Liver (tissue), 9 donors: ENCODE results near the gene FAM13C. TPM values are rescaled to one million over a fixed set of nuclear protein-coding genes. Genes with fewer than 3 reads are reported as not detected.
A peak's percentile ranks its signal among the peaks of the same experiment; 100 is the strongest.

Experiments
- DNase-seq: peaks from one replicate; pipeline ENCODE4 v3.0.0-alpha.2; 2017; ENCODE audit warnings: low spot score
- H3K27ac ChIP-seq, 2 donors: one replicate each; pipeline ENCODE4 v1.7.0; 2013; ENCODE audit warnings: inconsistent platforms in 2 of 2, low read length in 2 of 2, control low read depth in 1 of 2, low read depth in 1 of 2, mild to moderate bottlenecking in 1 of 2
- H3K27me3 ChIP-seq, 4 donors: one replicate each; pipeline versions ENCODE4 v1.6.1 to v1.7.0; 2013; ENCODE audit warnings: low read length in 3 of 4, inconsistent platforms in 1 of 4, mild to moderate bottlenecking in 1 of 4, moderate library complexity in 1 of 4; ENCODE audit not compliant: control insufficient read depth in 4 of 4, insufficient read depth in 4 of 4
- H3K36me3 ChIP-seq, 4 donors: one replicate each; pipeline versions ENCODE4 v1.6.1 to v1.7.0; 2013; ENCODE audit warnings: low read length in 3 of 4, mild to moderate bottlenecking in 3 of 4, low read depth in 1 of 4, moderate library complexity in 1 of 4; ENCODE audit not compliant: control insufficient read depth in 4 of 4, insufficient read depth in 3 of 4
- H3K4me1 ChIP-seq, 4 donors: one replicate each; pipeline versions ENCODE4 v1.6.1 to v1.7.0; 2013; ENCODE audit warnings: low read length in 3 of 4, mild to moderate bottlenecking in 3 of 4, moderate library complexity in 1 of 4; ENCODE audit not compliant: control insufficient read depth in 4 of 4, insufficient read depth in 4 of 4
- H3K4me3 ChIP-seq, 3 donors: one replicate each; pipeline versions ENCODE4 v1.6.1 to v1.7.0; 2013; ENCODE audit warnings: low read length in 3 of 3, control low read depth in 1 of 3, low read depth in 1 of 3, mild to moderate bottlenecking in 1 of 3
- H3K9ac ChIP-seq, 2 donors: one replicate each; pipeline ENCODE4 v1.7.0; 2013; ENCODE audit warnings: low read length in 2 of 2, mild to moderate bottlenecking in 2 of 2, moderate library complexity in 2 of 2, control low read depth in 1 of 2, low read depth in 1 of 2
- H3K9me3 ChIP-seq, 4 donors: one replicate each; pipeline versions ENCODE4 v1.6.1 to v1.7.0; 2013; ENCODE audit warnings: low read length in 3 of 4; ENCODE audit not compliant: control insufficient read depth in 4 of 4
- EGR1 ChIP-seq, 2 donors: IDR thresholded peaks; 2 replicates each; pipeline ENCODE4 v1.6.1; 2016 to 2018; ENCODE audit warnings: antibody characterized with exemption in 2 of 2, low read depth in 2 of 2
- FOXA1 ChIP-seq: IDR thresholded peaks from 2 replicates; pipeline ENCODE4 v1.6.1; 2016; ENCODE audit warnings: antibody characterized with exemption
- FOXA2 ChIP-seq: IDR thresholded peaks from 2 replicates; pipeline ENCODE4 v1.6.1; 2016; ENCODE audit warnings: antibody characterized with exemption
- GABPA ChIP-seq, 2 donors: IDR thresholded peaks in 1 of 2; conservative IDR thresholded peaks in 1 of 2; 2 replicates each; pipeline ENCODE4 v1.6.1; 2016; ENCODE audit warnings: antibody characterized with exemption in 2 of 2, mild to moderate bottlenecking in 1 of 2, moderate library complexity in 1 of 2
- HNF4G ChIP-seq: IDR thresholded peaks from 2 replicates; pipeline ENCODE4 v1.6.1; 2016; ENCODE audit warnings: antibody characterized with exemption
- JUND ChIP-seq, 2 donors: IDR thresholded peaks; 2 replicates each; pipeline ENCODE4 v1.6.1; 2016; ENCODE audit warnings: antibody characterized with exemption in 2 of 2
- NR2F2 ChIP-seq: IDR thresholded peaks from 2 replicates; pipeline ENCODE4 v1.6.1; 2016; ENCODE audit warnings: antibody characterized with exemption
- RAD21 ChIP-seq, 2 donors: IDR thresholded peaks; 2 replicates each; pipeline ENCODE4 v1.6.1; 2016; ENCODE audit warnings: antibody characterized with exemption in 2 of 2, mild to moderate bottlenecking in 2 of 2
- RXRA ChIP-seq, 2 donors: IDR thresholded peaks; 2 replicates each; pipeline ENCODE4 v1.6.1; 2017 to 2018; ENCODE audit warnings: antibody characterized with exemption in 2 of 2, mild to moderate bottlenecking in 1 of 2
- SP1 ChIP-seq: IDR thresholded peaks from 2 replicates; pipeline ENCODE4 v1.6.1; 2018; ENCODE audit warnings: antibody characterized with exemption, mild to moderate bottlenecking
- TAF1 ChIP-seq: conservative IDR thresholded peaks from 2 replicates; pipeline ENCODE4 v1.6.1; 2016; ENCODE audit warnings: antibody characterized with exemption, mild to moderate bottlenecking
- YY1 ChIP-seq: IDR thresholded peaks from 2 replicates; pipeline ENCODE4 v1.6.1; 2016; ENCODE audit warnings: antibody characterized with exemption, mild to moderate bottlenecking
- WGBS: extraction: QIAGEN DNeasy Blood & Tissue Kit; methylation state at CpG from one replicate; pipeline ENCODE4 v1.1.7; 2013; 5-methylcytosine and 5-hydroxymethylcytosine counted together
- polyA plus RNA-seq, 2 donors: library from polyadenylated mRNA; stranded (reverse) in 1 of 2; unstranded in 1 of 2; fragments of 200-250 nt in 1 of 2; fragments of >200 nt in 1 of 2; fragmentation: Nextera tagmentation in 1 of 2; extraction: Ambion mirVana in 1 of 2; gene quantifications; one replicate each; pipeline versions ENCODE4 v1.2.1 to v1.2.3, GENCODE V29; 2013 to 2015
- total RNA-seq, 2 donors: library from RNA; depleted of rRNA; stranded (reverse); fragments of >200 nt; gene quantifications; one replicate each; pipeline ENCODE4 v1.2.3, GENCODE V29; 2014
- TF ChIP-seq, protein P1 (sequence below): IDR thresholded peaks from 2 replicates; pipeline ENCODE4 v1.6.1; 2016; ENCODE audit warnings: antibody characterized with exemption
- TF ChIP-seq, protein P2 (sequence below): IDR thresholded peaks from 2 replicates; pipeline ENCODE4 v1.6.1; 2016; ENCODE audit warnings: antibody characterized with exemption
- TF ChIP-seq, protein P3 (sequence below): IDR thresholded peaks from 2 replicates; pipeline ENCODE4 v1.6.1; 2016; ENCODE audit warnings: antibody characterized with exemption
- TF ChIP-seq, protein P4 (sequence below): fragments of 150-350 bp; IDR thresholded peaks from 2 replicates; pipeline ENCODE4 v1.5.1; 2017; ENCODE audit warnings: improper control_type of control experiment, low read depth, low read length; ENCODE audit not compliant: missing input control
- TF ChIP-seq, protein P5 (sequence below): IDR thresholded peaks from 2 replicates; pipeline ENCODE4 v1.6.1; 2016; ENCODE audit warnings: antibody characterized with exemption, mild to moderate bottlenecking
- donor health status: healthy.
- donor health status: healthy.
- donor health status: healthy.
- donor health status: healthy.
- donor health status: healthy.

FAM13C gene
- total and polyA plus RNA-seq, 4 donors: 0.87 to 2.4 (median 2.1) TPM

DNA sequence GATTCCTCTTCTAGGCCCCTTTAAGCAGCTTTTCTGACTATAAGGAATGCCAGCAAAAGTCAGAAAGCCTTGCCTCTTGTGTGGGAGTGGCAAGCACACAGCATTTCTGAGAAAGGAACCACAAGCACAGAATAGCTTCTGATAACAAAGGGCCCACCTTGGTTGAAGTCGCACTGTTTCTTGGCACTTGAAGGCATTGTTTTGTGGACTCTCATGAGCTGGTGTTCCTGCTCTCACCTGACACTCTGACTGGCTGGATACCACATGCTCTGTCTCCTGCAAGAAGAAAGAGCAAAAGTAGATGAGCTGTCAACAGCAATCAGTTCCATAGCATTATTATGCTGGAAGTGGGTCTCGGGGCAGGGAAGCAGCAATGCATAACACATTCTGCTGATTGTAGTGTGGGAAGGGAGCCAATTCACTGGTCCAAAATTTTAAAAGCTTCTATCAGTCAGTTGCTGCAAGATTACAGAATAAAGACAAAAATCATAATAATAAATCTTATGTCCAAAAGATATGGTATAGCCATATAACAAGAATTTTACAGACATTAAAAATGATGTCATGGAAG, 38.4 kb downstream of the FAM13C start:
- H3K27ac ChIP-seq: peak overlapping the region; percentile 43 to 45
- no peaks in the 10 kb centered on the region for H3K9me3 ChIP-seq
- TF ChIP-seq, protein P1, sequence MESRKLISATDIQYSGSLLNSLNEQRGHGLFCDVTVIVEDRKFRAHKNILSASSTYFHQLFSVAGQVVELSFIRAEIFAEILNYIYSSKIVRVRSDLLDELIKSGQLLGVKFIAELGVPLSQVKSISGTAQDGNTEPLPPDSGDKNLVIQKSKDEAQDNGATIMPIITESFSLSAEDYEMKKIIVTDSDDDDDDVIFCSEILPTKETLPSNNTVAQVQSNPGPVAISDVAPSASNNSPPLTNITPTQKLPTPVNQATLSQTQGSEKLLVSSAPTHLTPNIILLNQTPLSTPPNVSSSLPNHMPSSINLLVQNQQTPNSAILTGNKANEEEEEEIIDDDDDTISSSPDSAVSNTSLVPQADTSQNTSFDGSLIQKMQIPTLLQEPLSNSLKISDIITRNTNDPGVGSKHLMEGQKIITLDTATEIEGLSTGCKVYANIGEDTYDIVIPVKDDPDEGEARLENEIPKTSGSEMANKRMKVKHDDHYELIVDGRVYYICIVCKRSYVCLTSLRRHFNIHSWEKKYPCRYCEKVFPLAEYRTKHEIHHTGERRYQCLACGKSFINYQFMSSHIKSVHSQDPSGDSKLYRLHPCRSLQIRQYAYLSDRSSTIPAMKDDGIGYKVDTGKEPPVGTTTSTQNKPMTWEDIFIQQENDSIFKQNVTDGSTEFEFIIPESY: no peak
- no peak for TF ChIP-seq TAF1
- no peak for TF ChIP-seq FOXA1
- TF ChIP-seq, protein P2, sequence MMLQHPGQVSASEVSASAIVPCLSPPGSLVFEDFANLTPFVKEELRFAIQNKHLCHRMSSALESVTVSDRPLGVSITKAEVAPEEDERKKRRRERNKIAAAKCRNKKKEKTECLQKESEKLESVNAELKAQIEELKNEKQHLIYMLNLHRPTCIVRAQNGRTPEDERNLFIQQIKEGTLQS: no peak
- no peak for TF ChIP-seq HNF4G
- TF ChIP-seq FOXA2: no peak
- no peak for TF ChIP-seq GABPA (IDR thresholded peaks at IDR 0.05 in 1 of 2, conservative IDR thresholded peaks at IDR 0.05 in 1 of 2)
- TF ChIP-seq EGR1 (IDR thresholded peaks at IDR 0.05; ENCODE audit: low read depth in 2 of 2): no peak
- no peak for TF ChIP-seq SP1
- no peak for TF ChIP-seq YY1
- no peak for TF ChIP-seq RXRA (IDR thresholded peaks at IDR 0.05)
- TF ChIP-seq NR2F2: no peak
- no peak for TF ChIP-seq RAD21 (IDR thresholded peaks at IDR 0.05)
- TF ChIP-seq, protein P3, sequence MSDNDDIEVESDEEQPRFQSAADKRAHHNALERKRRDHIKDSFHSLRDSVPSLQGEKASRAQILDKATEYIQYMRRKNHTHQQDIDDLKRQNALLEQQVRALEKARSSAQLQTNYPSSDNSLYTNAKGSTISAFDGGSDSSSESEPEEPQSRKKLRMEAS: no peak
- TF ChIP-seq, protein P4, sequence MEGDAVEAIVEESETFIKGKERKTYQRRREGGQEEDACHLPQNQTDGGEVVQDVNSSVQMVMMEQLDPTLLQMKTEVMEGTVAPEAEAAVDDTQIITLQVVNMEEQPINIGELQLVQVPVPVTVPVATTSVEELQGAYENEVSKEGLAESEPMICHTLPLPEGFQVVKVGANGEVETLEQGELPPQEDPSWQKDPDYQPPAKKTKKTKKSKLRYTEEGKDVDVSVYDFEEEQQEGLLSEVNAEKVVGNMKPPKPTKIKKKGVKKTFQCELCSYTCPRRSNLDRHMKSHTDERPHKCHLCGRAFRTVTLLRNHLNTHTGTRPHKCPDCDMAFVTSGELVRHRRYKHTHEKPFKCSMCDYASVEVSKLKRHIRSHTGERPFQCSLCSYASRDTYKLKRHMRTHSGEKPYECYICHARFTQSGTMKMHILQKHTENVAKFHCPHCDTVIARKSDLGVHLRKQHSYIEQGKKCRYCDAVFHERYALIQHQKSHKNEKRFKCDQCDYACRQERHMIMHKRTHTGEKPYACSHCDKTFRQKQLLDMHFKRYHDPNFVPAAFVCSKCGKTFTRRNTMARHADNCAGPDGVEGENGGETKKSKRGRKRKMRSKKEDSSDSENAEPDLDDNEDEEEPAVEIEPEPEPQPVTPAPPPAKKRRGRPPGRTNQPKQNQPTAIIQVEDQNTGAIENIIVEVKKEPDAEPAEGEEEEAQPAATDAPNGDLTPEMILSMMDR: no peak
- TF ChIP-seq, protein P5, sequence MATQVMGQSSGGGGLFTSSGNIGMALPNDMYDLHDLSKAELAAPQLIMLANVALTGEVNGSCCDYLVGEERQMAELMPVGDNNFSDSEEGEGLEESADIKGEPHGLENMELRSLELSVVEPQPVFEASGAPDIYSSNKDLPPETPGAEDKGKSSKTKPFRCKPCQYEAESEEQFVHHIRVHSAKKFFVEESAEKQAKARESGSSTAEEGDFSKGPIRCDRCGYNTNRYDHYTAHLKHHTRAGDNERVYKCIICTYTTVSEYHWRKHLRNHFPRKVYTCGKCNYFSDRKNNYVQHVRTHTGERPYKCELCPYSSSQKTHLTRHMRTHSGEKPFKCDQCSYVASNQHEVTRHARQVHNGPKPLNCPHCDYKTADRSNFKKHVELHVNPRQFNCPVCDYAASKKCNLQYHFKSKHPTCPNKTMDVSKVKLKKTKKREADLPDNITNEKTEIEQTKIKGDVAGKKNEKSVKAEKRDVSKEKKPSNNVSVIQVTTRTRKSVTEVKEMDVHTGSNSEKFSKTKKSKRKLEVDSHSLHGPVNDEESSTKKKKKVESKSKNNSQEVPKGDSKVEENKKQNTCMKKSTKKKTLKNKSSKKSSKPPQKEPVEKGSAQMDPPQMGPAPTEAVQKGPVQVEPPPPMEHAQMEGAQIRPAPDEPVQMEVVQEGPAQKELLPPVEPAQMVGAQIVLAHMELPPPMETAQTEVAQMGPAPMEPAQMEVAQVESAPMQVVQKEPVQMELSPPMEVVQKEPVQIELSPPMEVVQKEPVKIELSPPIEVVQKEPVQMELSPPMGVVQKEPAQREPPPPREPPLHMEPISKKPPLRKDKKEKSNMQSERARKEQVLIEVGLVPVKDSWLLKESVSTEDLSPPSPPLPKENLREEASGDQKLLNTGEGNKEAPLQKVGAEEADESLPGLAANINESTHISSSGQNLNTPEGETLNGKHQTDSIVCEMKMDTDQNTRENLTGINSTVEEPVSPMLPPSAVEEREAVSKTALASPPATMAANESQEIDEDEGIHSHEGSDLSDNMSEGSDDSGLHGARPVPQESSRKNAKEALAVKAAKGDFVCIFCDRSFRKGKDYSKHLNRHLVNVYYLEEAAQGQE: no peak
- no peak for TF ChIP-seq JUND (IDR thresholded peaks at IDR 0.05)
- WGBS: 89% methylated on average over 2 of the region's 2 CpGs
- no peaks in the 10 kb centered on the region for H3K36me3 ChIP-seq
- no peak overlapping the region for H3K9ac ChIP-seq
- H3K4me3 ChIP-seq: no peak overlapping the region
- H3K4me1 ChIP-seq: peaks cover 2 to 25% (median 15%) of the 10 kb centered on the region in 4 donors
- DNase-seq: no peak
- no peaks in the 10 kb centered on the region for H3K27me3 ChIP-seq
